Sigmoid colon (tissue), 7 donors: ENCODE data around the gene GPN3. TPM values are rescaled to one million over a fixed set of nuclear protein-coding genes. Genes with fewer than 3 reads are reported as not detected.
"Not testable (repeated sequence)": the region's sequence is repeated elsewhere in the genome, so short reads cannot be mapped to it uniquely, and the experiment has no call there.

Experiments used
- DNase-seq: peaks from one replicate; pipeline ENCODE4 v3.0.0-alpha.2; 2019
- H3K27ac ChIP-seq, 4 donors: fragments of 200-600 bp; sonication (generic); one replicate each; pipeline ENCODE4 v1.5.1; 2016 to 2019; ENCODE audit warnings: mild to moderate bottlenecking in 1 of 4
- H3K27me3 ChIP-seq, 3 donors: fragments of 200-600 bp; sonication (generic); one replicate each; pipeline ENCODE4 v1.5.1; 2019; ENCODE audit warnings: mild to moderate bottlenecking in 1 of 3
- H3K36me3 ChIP-seq, 4 donors: fragments of 200-600 bp; sonication (generic); one replicate each; pipeline ENCODE4 v1.5.1; 2016 to 2019
- H3K4me1 ChIP-seq, 4 donors: fragments of 200-600 bp; sonication (generic); one replicate each; pipeline ENCODE4 v1.5.1; 2017 to 2019
- H3K4me3 ChIP-seq, 4 donors: fragments of 200-600 bp; sonication (generic); one replicate each; pipeline ENCODE4 v1.5.1; 2017 to 2019; ENCODE audit warnings: mild to moderate bottlenecking in 2 of 4, moderate library complexity in 1 of 4
- H3K9me3 ChIP-seq, 4 donors: fragments of 200-600 bp in 3 of 4; sonication (generic) in 3 of 4; one replicate each; pipeline versions ENCODE4 v1.5.1 to v1.6.1; 2013 to 2019
- EP300 ChIP-seq, 4 donors: sonication (generic); formaldehyde crosslinking; IDR thresholded peaks; one replicate each; pipeline ENCODE4 v1.6.1; 2017; ENCODE audit warnings: antibody characterized with exemption in 4 of 4
- POLR2A ChIP-seq, 2 donors: fragments of 450-650 bp; IDR thresholded peaks; one replicate each; pipeline ENCODE4 v1.6.1; 2016; ENCODE audit warnings: antibody characterized with exemption in 2 of 2, mild to moderate bottlenecking in 2 of 2, moderate library complexity in 2 of 2
- POLR2AphosphoS5 ChIP-seq, 4 donors: sonication (generic); formaldehyde crosslinking; IDR thresholded peaks; one replicate each; pipeline ENCODE4 v1.6.1; 2017; ENCODE audit warnings: antibody characterized with exemption in 4 of 4
- WGBS, 2 donors: extraction: QIAGEN DNeasy Blood & Tissue Kit; methylation state at CpG; one replicate each; pipeline ENCODE4 v1.1.7; 2013; 5-methylcytosine and 5-hydroxymethylcytosine counted together
- intact Hi-C: fragments of 100-400 bp; cut with DNase I; formaldehyde crosslinking; loops from one replicate; pipeline ENCODE4 v1.15.1; 2023
- polyA plus RNA-seq, 3 donors: library from polyadenylated mRNA; stranded (reverse); fragments of 200-250 nt; gene quantifications; one replicate each; pipeline ENCODE4 v1.2.3, GENCODE V29; 2013
- total RNA-seq, 4 donors: library from RNA; depleted of rRNA; stranded (reverse); fragments of >200 nt; gene quantifications; one replicate each; pipeline ENCODE4 v1.1.0, GENCODE V29; 2016
- TF ChIP-seq, protein P1 (sequence below), 4 experiments: fragments of 450-650 bp in 3 of 4; fragments of 200-600 bp in 1 of 4; IDR thresholded peaks; one replicate each; pipeline ENCODE4 v1.5.1; 2016 to 2019; ENCODE audit warnings: antibody characterized with exemption in 4 of 4, mild to moderate bottlenecking in 3 of 4, moderate library complexity in 2 of 4
- donor health status: healthy with polysubstance abuse.
- donor health status: Bipolar disorder and iron deficiency.
- donor health status: healthy.

Gene GPN3
- total and polyA plus RNA-seq, 7 donors, result 12.6 to 22.8 (median 17.3) TPM

DNA sequence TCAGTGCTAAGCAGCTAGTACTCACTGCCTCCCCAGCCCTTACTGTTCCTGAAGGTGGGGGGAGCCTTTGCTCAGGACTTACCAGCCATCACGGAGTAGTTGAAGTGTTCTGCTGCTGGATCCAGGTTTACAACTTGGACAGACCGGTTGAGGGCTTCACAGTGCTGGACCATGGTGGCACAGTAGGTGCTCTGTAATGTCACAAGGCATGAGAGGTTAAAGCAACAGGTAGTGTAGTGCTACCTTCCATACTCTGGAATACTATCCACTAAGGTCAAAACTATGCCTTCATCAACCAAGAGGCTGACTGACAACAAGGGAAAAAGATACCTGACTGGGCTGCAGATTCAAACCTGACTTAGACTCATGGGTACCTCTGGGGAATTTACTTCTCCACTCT lies 3.0 kb downstream of the GPN3 start:
- Histone ChIP-seq H3K4me1 (peaks cover 0 to 31% (median 23%) of the 10 kb centered on the region in 4 donors), H3K4me3 (no peak overlapping the region), H3K27me3 (no peaks in the 10 kb centered on the region), H3K36me3 (peaks cover 0 to 41% (median 5%) of the 10 kb centered on the region in 4 donors), H3K27ac (no peak overlapping the region), H3K9me3 (no peaks in the 10 kb centered on the region)
- WGBS, 2 donors, result 86 to 91% methylated on average over 2 of the region's 2 CpGs
- TF ChIP-seq EP300 (IDR thresholded peaks at IDR 0.05), result no peak
- no peak for TF ChIP-seq POLR2AphosphoS5 (IDR thresholded peaks at IDR 0.05)
- TF ChIP-seq POLR2A (IDR thresholded peaks at IDR 0.05), result no peak
- TF ChIP-seq, protein P1, sequence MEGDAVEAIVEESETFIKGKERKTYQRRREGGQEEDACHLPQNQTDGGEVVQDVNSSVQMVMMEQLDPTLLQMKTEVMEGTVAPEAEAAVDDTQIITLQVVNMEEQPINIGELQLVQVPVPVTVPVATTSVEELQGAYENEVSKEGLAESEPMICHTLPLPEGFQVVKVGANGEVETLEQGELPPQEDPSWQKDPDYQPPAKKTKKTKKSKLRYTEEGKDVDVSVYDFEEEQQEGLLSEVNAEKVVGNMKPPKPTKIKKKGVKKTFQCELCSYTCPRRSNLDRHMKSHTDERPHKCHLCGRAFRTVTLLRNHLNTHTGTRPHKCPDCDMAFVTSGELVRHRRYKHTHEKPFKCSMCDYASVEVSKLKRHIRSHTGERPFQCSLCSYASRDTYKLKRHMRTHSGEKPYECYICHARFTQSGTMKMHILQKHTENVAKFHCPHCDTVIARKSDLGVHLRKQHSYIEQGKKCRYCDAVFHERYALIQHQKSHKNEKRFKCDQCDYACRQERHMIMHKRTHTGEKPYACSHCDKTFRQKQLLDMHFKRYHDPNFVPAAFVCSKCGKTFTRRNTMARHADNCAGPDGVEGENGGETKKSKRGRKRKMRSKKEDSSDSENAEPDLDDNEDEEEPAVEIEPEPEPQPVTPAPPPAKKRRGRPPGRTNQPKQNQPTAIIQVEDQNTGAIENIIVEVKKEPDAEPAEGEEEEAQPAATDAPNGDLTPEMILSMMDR (IDR thresholded peaks at IDR 0.05), result no peak
- intact Hi-C loops, result loop anchor here (5.0 kb wide), 1 partner anchor 422 kb away; no protein-coding TSS in a partner anchor
- no peak for DNase-seq

DNA sequence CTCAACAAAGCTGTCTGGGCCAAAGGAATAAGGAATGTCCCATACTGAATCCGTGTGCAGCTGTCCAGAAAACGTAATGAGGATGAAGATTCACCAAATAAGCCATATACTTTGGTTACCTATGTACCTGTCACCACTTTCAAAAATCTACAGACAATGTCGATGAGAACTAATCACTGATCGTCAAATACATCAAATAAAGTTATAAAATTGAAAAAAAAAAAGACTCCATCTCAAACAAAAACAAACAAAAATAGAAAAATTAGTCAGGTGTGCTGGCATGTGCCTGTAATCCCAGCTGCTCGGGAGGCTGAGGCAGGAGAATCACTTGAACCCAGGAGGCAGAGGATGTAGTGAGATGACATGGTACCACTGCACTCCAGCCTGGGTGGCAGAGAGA lies 6.9 kb downstream of the GPN3 start:
- H3K4me3 ChIP-seq, DNase-seq, H3K27ac ChIP-seq, intact Hi-C loops, H3K27me3 ChIP-seq, H3K9me3 ChIP-seq, H3K4me1 ChIP-seq: not testable (repeated sequence)
- WGBS, 2 donors, result 91 to 92% methylated on average over 5 of the region's 5 CpGs
- H3K36me3 ChIP-seq, result peaks cover 0 to 73% (median 8%) of the 10 kb centered on the region in 4 donors

DNA sequence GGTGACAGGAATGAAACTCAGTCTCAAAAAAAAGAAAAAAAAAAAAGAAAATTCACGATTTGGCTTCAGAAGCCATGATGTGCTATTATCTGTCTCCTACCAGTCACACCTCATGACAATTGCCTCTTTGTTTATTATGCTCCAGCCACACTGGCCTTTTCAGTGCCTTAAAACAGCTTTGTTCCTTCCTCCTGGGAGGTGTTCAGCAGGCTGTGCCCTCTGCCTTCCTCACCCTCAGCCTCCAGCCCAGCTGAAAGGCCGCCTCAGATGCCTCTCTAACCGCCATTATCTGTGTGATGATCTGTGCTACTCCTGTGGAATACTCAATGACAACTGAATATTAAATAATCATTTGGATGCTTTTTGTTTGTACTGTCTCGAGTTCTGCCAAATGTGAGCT lies 9.3 kb downstream of the GPN3 start:
- peaks cover 0 to 78% (median 7%) of the 10 kb centered on the region in 4 donors for H3K36me3 ChIP-seq
- H3K9me3 ChIP-seq, result no peaks in the 10 kb centered on the region
- TF ChIP-seq, protein P1 (IDR thresholded peaks at IDR 0.05), result no peak
- no peak for TF ChIP-seq POLR2A (IDR thresholded peaks at IDR 0.05)
- TF ChIP-seq EP300 (IDR thresholded peaks at IDR 0.05), result no peak
- TF ChIP-seq POLR2AphosphoS5 (IDR thresholded peaks at IDR 0.05), result no peak
- no peak overlapping the region for H3K4me3 ChIP-seq
- H3K4me1 ChIP-seq, result no peaks in the 10 kb centered on the region
- H3K27me3 ChIP-seq, result no peaks in the 10 kb centered on the region
- 85 to 93% methylated on average over 4 of the region's 4 CpGs for WGBS, 2 donors
- H3K27ac ChIP-seq, result no peak overlapping the region
- DNase-seq, result no peak
- intact Hi-C loops, result loop anchor here (10.0 kb wide), 1 partner anchor 366 kb away; no protein-coding TSS in a partner anchor

DNA sequence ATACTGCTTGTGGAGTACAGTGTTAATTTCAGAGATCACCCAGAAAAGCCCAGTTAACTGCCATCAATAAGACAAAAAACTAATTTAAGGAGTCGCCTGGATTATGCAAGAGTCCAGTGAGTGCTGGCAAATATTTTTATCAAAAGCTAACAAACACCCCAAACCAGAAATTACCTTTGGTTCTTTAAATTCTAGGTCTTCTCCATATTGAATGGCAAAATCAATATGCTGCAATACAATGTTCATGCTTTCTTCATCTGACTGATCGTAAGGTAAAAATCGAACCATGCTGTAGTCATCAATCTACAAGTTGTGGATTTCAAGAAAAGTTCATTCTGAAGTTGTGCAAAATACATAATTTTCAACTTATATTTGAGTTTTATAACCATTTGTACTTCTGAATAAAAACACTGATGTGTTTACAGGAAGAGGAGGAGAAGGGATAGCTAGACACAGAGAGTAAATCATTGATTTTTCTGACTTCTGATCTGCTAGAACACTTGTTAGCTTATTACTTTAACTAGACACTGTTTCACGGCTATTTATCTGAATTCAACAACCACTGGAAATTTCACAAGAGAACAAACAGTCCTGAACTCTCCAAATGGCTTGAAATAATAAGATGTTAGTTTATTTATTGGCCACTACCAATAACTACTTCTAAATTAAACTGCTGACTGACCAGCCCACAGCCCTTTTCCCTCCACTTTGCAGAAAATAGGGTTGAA lies 14.3 kb downstream of the GPN3 start:
- no peak overlapping the region for H3K4me3 ChIP-seq
- peaks cover 2 to 8% (median 8%) of the 10 kb centered on the region in 4 donors for H3K4me1 ChIP-seq
- H3K36me3 ChIP-seq, result peaks cover 0 to 57% (median 3%) of the 10 kb centered on the region in 4 donors
- H3K27ac ChIP-seq, result no peak overlapping the region
- TF ChIP-seq POLR2A (IDR thresholded peaks at IDR 0.05), result no peak
- no peak for TF ChIP-seq POLR2AphosphoS5 (IDR thresholded peaks at IDR 0.05)
- TF ChIP-seq, protein P1 (IDR thresholded peaks at IDR 0.05), result no peak
- TF ChIP-seq EP300 (IDR thresholded peaks at IDR 0.05), result no peak
- no peaks in the 10 kb centered on the region for H3K9me3 ChIP-seq
- WGBS, 2 donors, result 93% methylated on average over 4 of the region's 4 CpGs
- no peak for DNase-seq
- no peaks in the 10 kb centered on the region for H3K27me3 ChIP-seq
- intact Hi-C loops, result loop anchor here (1.0 to 10.0 kb wide), 3 partner anchors 49 to 435 kb away; partner anchors contain the start of genes RAD9B and VPS29

DNA sequence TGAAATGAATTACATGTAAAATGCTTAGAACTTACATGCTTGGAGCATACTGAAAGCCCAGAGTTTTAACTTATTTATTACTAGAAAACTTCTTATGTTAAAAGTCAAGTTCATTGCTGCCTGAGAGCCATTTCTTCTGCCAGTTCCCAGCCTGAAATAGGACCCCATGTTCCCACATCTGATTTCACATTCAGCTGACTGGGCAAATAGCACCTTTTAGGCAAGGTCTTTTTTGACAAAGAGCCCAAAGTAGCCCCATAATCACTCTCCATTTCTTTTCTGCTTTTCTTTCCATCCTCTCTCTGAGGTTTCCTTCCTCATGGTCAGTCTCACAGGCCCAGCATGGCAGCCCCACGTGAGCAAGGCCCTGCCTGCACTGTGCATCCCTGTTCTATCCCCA lies 16.8 kb downstream of the GPN3 start:
- Histone ChIP-seq H3K36me3 (peaks cover 0 to 37% (median 3%) of the 10 kb centered on the region in 4 donors), H3K9me3 (no peaks in the 10 kb centered on the region), H3K4me1 (peaks cover 2 to 26% (median 20%) of the 10 kb centered on the region in 4 donors), H3K4me3 (no peak overlapping the region), H3K27ac (peak overlapping the region in 3 of 4 donors; percentile 14 to 93 (median 90)), H3K27me3 (no peaks in the 10 kb centered on the region)
- intact Hi-C loops, result loop anchor here (2.0 to 10.0 kb wide), 3 partner anchors 51 to 374 kb away; partner anchors contain the start of genes RAD9B and VPS29
- 79 to 83% methylated on average over 1 of the region's 1 CpG for WGBS, 2 donors
- no peak for TF ChIP-seq POLR2AphosphoS5 (IDR thresholded peaks at IDR 0.05)
- TF ChIP-seq EP300 (IDR thresholded peaks at IDR 0.05), result no peak
- no peak for TF ChIP-seq POLR2A (IDR thresholded peaks at IDR 0.05)
- TF ChIP-seq, protein P1 (IDR thresholded peaks at IDR 0.05), result no peak
- no peak for DNase-seq
